Measurements from ENCODE around the gene OSBPL1A.

DNA sequence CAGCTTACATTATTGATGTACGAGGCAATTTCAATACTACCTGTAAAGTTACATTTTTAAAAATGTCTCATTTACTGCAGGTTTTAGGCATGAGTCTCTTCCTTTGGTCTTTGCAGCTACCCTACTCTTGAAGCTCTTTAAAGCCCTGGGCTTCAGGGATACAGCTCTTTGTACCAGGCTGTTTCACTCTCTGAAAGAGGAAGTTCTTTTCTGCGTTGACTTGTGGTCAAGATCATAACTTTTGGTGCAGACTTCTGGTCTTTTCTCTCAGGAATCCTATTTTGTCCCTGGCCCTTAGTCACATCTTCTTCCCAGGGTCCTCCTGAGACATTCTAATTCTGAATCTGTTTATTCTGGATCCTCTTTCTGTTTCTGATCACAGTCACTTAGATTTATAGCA, 46.2 kb upstream of the OSBPL1A start:
- TF ChIP-seq, protein P1, sequence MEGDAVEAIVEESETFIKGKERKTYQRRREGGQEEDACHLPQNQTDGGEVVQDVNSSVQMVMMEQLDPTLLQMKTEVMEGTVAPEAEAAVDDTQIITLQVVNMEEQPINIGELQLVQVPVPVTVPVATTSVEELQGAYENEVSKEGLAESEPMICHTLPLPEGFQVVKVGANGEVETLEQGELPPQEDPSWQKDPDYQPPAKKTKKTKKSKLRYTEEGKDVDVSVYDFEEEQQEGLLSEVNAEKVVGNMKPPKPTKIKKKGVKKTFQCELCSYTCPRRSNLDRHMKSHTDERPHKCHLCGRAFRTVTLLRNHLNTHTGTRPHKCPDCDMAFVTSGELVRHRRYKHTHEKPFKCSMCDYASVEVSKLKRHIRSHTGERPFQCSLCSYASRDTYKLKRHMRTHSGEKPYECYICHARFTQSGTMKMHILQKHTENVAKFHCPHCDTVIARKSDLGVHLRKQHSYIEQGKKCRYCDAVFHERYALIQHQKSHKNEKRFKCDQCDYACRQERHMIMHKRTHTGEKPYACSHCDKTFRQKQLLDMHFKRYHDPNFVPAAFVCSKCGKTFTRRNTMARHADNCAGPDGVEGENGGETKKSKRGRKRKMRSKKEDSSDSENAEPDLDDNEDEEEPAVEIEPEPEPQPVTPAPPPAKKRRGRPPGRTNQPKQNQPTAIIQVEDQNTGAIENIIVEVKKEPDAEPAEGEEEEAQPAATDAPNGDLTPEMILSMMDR (conservative IDR thresholded peaks at IDR 0.05 in 1 of 2, IDR thresholded peaks at IDR 0.05 in 1 of 2; ENCODE audit: extremely low read depth in 1 of 2, insufficient read depth in 1 of 2, low read depth in 1 of 2, low read length in 2 of 2): no peak
- no peak for TF ChIP-seq EZH2 (IDR thresholded peaks at IDR 0.05; ENCODE audit: borderline replicate concordance, low read length)

Data from mammary epithelial cell (primary cell).